CMK (cell line): Measurements from ENCODE around the gene SETD3.

Experiments
- DNase-seq: peaks from one replicate; pipeline ENCODE4 v3.0.0-alpha.2; 2010; ENCODE audit warnings: low read depth

The SETD3 gene

GRCh38 chr14:99516871-99517642 lies 36.4 kb upstream of the SETD3 start:
- no peak for DNase-seq

DNA sequence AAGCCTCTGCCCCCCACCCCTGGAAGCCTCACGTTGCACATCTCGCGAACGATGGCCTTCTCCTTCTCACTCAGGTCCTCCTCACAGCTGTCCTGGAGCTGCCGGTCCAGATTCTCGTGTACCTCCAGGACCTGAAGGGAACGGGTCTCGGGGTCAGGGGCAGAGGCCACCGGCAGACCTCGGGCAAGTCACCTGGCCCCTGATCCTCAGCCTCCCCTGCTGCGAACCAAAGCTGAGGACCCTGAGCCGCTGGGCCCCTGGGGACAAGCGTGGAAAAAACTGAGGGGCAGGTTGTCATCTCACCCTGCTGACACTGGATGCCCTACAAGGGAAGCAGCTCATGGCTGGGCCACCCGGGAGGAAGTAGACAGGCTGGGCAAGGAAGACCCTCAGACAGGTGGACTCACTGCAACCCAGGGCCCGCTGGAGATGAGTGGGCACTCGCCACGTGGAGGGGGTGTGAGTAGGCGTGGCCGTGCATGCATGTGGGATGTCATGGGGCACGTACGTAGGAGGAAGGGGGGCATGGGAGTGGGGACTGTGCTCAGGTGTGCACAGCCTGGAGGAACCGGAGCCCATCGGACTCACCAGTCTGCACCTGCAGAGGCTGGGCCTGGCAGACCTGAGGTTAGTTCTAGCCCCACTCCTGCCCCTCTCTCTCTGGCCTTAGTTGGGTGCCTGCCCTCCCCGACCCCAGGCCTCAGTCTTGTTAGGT lies 35.7 kb upstream of the SETD3 start:
- no peak for DNase-seq

DNA sequence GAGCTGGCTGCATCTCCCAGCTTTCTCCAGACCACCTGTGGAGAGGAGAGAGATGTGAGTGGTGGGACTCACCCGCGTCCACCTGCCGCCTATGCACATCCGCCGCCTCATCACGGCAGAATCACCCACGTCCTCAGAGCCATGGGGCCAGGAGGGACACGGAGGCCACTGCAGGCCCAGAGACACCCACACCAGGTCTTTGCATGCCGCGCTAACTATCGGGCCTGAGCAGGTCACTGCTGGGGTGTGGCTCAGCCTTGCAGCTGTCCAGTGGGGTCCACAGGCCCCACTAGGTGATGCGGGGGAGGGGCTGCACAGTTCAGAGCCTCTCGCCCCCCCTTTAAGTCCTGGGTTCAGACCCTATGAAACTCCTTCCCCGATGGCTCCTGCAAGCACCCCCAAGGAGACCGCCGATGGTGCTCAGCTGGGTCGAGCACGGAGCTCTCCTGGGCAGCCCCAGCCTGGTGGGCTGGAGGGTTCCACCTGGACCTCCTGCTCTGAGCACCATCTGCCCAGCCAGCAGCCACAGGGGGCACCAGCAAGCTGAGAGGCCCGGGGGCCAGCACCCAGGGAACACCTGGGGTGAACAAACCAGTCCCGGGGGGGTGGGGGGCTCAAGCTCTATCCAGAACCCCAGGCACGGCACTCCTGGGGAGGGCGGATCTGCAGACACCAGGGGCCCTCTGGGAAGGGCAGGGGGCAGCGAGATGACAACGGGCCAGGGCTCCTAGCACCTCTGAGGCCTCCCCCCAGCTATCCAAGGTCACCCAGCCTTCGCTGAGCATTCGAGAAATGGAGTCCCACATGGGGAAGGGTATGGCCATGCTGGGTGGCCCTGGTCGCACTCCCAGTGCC lies 34.9 kb upstream of the SETD3 start:
- DNase-seq: no peak

- no peak for DNase-seq
These were observed 34.1 kb upstream of the SETD3 start for GRCh38 chr14:99514552-99515300.

DNA sequence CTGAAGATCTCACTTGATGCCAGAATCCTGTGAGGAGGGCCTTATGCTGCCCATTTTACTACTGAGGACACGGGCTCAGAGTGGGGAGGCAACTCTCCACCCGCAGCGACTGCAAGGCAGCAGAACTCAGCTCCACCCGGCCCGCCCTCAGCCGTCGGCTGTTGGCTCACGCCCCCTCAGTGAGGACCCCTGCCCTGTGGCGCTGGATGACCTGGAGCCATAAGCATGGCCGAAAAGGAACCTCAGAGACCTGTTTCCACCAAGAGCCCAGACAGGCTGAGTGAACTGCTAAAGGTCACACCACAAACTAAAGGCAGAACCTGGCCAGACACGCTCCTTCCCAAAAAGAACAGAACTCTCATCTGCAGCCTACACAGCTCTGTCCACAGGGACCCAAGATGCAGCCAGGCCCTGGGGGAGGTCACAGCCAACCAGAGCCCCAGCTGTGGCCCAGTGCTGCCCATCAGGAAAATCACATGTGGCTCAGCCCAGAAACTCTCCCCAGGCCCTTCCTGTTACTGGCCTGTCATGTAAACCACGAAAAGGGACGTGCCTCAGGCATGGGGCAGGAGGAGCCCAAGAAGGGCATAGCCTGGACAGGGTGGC lies 33.4 kb upstream of the SETD3 start:
- no peak for DNase-seq

DNA sequence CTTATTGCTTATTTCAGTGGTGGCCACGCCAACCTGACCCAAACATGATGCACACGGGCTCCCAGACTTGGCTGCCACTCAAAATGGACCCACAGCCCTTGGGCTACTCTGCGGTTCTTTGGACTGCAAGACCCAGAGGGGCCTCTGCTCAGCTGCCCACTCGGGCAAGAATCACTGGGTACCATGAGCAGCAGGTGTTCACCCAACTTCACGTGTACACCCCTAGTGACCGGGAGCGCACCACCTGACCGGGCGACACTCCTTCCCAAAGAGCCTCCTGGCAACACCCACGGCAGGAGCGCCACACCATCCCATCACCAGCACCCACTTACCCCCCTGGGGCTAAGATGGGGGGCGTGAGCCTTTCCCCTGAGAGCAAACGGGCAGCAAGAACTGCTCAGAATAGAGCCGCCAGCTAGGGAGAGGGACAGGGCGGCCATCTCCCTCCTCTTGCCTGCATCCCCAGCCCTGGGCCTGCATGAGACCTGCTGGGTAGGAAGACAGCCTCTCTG lies 32.6 kb upstream of the SETD3 start:
- DNase-seq: no peak

- DNase-seq: no peak
These were observed 32.0 kb upstream of the SETD3 start for GRCh38 chr14:99512571-99513182.

DNA sequence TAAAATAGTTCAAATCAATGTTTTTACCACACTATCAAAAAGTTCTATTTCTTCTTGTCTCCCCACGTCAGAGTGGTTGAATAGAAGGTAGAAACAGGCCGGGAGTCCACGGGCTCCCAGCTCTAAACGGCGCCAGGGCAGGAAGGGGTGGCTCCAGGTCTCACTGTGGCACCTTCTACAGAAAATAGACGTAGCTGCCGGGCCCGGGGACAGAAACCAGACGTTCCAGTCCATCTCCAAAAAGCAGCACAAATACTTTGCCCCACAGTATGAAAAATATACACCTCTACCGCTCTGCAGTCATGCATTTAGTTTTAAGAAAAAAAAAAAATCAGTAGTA lies 31.4 kb upstream of the SETD3 start:
- DNase-seq: no peak

GRCh38 chr14:99511421-99512109 lies 30.9 kb upstream of the SETD3 start:
- no peak for DNase-seq

DNA sequence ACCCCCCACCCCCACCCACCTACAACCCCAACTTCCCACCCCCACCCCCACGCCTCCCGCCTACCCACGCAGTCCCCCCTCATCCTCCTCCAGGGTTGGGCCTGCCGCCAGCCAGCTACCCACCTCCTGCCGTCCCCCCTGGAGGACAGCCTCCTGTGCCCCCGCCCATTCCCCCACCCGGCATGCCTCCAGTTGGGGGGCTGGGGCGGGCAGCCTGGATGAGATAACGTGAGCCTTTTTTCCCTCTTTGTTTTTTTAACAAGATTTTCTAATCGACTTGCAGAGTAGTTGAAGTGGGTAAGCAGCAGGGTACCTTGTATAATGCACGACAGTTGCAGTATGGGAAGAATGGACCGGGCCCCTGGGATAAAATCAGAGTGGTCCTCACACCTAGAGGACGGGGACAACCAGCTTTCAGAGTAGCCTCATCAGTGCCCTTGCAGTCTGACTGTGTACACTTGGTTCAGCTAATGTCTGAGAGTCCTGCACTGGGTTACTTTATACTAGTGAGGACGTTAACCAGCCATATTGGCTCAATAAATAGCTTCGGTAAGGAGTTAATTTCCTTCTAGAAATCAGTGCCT lies 30.0 kb upstream of the SETD3 start:
- no peak for DNase-seq

GRCh38 chr14:99509871-99510555 lies 29.4 kb upstream of the SETD3 start:
- no peak for DNase-seq

DNA sequence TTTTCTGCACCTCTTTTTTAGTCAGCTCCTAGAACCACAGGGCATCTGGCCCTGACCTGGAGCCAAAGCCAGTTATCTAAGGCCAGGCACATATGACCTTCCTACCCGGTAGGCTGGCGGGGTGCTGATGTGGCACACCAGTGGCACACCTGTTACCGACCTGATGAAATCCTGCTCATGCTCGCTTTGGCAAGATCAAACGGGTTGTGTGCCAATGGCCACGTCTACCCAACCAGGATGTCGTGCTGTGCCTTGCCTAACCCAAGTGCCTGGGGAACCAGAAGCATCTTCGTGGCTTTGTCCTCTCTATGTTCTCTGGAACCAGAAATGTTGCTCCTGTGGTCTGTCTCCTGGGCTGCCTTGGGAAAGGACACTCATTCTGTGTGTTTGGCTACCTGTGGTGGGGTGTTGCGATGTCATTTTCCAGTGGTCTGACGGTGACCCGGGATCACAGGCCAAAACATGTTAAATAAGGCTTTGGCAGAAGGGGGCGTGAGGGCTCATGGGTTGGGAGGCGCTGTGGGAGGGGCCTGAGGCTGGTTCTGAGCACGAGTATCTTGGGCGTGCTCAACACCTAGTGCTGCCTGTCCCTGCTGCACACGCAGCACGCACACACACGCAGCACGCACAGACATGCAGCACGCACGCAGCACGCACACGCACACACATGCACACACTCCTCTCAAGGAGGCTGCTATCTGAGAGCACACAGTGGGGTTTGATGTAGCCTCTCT lies 28.4 kb upstream of the SETD3 start:
- DNase-seq: no peak

GRCh38 chr14:99507860-99508640 lies 27.4 kb upstream of the SETD3 start:
- DNase-seq: no peak

DNA sequence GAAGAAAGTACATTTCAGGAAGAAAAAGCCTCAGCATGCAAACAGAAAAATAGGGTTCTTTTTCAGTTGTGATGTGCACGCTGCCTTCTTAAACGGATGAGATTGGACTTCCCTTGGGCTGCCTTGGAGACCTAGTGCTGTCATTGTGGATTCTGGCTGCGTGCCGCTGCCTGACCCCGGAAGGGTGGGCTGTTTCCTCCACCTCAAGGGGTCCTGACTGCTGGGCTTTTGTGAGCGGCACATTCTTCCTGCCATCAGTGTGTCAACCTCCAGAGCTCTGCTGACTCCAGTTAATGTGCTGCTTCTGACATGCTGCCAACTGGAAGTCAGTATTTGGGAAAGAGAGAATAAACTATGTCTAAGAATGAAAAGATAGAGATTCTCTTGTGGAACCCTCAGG lies 25.6 kb upstream of the SETD3 start:
- no peak for DNase-seq

DNA sequence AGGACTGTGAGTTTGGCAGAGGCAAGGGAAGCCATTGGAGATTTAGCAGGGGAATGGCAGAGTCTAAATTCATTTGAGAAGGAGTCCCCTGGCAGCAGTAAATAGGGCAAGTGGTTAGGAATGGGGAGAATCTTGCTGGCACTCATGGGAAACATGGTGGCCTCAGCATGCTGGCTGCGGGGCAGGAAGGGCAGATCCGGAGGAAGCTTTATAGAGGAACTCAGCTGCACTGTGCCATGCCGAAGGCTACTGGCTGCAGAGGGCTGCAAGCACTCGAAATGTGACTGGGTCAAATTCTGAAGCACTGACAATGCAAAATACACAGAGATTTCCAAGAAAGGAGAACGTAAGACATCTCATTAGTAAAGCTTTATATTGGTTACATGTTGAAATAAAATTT lies 24.4 kb upstream of the SETD3 start:
- no peak for DNase-seq

DNA sequence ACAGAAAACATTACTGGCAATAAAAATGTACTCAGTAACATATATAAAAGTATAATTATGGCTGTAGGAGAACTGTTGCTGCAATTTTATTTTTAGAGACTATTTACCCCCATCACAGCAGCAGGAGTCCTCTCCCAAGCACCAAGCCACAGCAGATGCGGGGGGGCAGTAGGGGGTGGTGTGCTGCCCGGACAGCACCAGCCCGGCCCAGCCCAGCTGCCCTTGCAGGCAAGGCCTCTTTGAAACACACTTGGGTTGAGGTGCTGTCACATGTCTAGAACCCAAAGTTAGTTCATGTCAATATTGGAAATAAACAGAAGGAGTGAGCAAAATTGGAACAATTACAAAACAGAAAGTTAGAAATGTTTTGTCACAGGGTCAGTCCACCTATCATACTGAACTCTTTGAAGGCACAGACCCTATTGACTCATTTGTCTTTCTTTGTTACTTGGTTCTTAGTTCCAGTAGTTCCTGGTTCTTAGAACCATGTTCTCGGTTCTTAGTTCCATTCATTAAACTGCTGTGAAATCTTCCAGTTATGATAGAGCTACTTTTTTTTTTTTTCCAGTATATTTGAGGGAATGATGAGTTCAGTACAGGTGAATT lies 23.3 kb upstream of the SETD3 start:
- DNase-seq: no peak

- no peak for DNase-seq
These were observed 22.3 kb upstream of the SETD3 start for GRCh38 chr14:99502989-99503421.
